GM19455 (cell line): ENCODE results near the gene AKNA.
"Not testable (repeated sequence)": the region's sequence is repeated elsewhere in the genome, so short reads cannot be mapped to it uniquely, and the experiment has no call there.

ENCODE experiments used
- ATAC-seq: cut with Tn5 transposase; IDR thresholded peaks from one replicate; pipeline ENCODE4 v1.9.1; 2021; ENCODE audit not compliant: unreplicated experiment

AKNA gene

DNA sequence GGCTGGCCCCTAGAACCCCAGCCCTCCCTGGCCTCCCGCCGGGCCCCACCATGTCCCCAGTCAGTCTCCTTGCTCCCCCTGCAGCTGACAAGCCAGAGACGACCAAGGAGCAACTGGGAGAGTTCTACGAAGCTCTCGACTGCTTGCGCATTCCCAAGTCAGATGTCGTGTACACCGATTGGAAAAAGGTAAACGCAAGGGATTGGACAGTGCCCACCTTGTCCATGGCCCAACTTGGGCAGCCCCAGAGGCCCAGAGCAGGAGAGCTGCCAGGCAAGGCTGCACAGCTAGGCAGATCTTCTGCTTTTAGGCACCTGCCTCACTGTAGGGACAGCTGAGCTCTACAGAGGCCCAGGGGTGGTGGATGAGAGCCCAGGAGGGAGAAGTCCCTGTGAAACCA, 62.8 kb downstream of the AKNA start:
- ATAC-seq: not testable (repeated sequence)

DNA sequence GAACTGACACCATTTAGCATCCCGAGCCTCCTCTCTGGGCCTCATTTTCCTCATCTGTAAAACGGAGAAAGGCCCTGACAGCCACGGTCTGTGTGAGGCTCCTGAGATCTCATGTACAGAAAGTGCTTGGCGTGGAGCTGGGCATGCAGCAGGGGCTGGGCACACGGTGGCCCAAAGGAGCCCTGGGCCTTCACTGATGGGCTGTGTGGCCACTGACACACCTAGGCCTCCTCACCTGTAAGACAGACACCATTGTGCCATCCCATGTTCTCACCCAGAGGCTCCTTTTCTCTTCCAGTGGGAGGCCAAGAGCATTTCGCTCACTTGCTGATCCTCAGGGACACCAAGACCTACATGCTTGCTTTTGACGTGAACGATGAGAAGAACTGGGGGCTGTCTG, 63.3 kb downstream of the AKNA start:
- no peak for ATAC-seq

DNA sequence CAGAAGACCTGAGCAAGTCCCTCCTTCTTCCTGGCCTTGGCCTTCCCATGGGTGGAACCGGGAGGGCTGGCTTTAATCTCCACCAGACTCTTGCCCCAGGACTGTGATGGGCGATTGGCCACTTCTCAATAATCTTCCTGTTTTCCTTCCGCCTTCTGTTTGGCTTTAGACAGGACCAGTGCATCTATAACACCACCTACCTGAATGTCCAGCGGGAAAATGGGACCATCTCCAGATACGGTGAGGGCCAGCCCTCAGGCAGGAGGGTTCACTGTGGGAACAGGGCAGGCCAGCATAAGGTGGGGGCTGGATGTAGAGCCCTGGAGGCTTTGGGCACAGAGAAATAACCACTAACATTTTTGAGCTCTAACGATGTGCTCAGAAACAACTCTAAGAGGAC, 63.9 kb downstream of the AKNA start:
- not testable (repeated sequence) for ATAC-seq

DNA sequence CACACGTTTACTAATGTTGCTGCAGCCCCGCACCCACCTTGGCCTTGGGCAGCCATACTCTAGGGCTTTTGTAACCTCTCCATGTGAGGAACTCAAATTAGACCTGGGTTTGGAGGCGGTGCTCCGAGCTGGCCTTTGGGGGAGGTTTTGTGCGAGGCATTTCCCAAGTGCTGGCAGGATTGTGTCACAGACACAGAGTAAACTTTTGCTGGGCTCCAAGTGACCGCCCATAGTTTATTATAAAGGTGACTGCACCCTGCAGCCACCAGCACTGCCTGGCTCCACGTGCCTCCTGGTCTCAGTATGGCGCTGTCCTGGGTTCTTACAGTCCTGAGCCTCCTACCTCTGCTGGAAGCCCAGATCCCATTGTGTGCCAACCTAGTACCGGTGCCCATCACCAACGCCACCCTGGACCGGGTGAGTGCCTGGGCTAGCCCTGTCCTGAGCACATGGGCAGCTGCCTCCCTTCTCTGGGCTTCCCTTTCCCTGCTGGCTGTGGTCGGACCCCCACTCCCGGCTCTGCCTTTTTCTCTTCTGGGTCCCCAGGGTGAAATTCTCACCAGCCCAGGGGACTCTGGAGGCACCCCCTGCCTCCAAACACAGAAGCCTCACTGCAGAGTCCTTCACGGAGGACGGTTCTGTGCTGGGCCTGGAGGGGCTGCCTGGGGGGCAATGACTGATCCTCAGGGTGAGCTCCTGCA, 64.8 kb downstream of the AKNA start, which contains the start of gene ORM1:
Gene ORM1 (plus strand): TSS at position 268 of the 701 bp plus-strand sequence. CDS start 36 bp downstream, at position 304.
- ATAC-seq: not testable (repeated sequence)

DNA sequence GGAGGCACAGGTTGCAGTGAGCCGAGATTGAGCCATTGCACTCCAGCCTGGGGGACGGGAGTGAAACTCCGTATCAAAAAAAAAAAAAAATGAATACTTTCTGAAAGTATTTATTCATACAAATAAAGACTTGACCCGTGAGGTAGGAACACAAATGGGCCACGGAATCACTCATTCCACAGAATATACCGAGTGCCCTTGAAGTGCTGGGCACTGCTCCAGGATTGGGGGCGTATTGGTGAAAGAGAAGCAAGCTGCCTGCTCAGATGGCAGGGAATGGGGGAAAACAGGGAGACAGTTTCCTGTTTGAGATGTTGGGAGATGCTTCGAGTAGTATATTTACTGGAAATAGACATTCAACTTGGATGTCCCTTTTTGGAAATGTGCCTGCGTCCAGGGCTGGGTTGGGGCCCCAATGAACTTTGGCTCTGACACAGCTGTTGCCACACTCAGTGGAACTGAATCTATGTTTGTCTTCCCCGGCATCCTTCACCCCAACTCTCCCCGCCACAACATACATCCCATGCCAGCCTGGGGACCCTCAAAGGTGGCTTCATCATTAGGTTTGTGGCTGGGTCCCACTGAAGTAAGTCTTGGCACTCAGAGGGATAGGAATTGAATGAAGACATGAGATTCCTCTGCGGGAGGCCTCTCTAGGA, 65.5 kb downstream of the AKNA start:
- ATAC-seq: not testable (repeated sequence)

DNA sequence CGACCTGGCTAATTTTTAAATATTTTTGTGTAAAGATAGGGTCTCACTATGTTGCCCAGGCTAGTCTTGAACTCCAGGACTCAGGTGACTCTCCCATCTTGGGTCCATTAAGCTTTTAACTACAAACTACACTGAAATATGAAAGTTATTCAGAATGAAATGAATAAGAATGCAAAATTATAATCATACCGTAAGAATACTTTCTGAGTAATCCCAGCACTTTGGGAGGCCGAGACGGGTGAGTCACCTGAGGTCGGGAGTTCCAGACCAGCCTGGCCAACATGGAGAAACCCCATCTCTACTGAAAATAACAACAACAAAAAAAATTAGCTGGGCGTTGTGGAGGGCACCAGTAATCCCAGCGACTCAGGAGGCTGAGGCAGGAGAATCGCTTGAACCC, 66.0 kb downstream of the AKNA start:
- no peak for ATAC-seq

DNA sequence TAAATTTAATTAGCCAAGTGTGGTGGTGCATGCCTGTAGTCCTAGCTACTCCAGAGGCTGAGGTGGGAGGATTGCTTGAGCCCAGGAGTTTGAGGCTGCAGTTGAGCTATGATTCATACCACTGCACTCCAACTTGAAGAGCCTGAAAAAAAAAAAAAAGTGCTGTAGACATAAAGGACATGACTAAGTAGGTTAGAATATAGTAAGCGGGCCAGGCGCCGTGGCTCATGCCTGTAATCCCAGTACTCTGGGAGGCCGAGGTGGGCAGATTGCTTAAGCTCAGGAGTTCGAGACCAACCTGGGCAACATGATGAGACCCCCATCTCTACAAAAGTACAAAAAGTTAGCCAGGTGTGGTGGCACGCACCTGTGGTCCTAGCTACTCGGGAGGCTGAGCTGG, 67.1 kb downstream of the AKNA start:
- ATAC-seq: not testable (repeated sequence)

DNA sequence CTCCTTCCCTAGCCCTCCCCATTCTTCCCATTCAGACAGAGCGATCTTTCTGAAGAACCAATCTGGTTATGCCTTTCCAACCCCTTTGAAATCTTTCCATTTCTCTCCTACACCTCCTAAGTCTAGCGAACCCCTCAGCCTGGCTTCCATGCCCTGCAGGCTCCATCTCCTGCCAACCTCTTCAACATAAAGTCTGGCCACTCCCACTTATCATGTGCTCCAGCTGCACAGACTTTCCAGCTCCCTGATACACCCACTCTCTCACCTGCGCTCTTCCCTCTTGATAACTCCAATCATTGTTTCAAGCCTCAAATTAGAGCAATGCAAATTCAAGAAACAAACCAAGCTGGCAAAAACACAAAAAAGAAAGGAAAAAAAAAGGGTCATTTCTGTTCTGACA, 68.6 kb downstream of the AKNA start:
- no peak for ATAC-seq

DNA sequence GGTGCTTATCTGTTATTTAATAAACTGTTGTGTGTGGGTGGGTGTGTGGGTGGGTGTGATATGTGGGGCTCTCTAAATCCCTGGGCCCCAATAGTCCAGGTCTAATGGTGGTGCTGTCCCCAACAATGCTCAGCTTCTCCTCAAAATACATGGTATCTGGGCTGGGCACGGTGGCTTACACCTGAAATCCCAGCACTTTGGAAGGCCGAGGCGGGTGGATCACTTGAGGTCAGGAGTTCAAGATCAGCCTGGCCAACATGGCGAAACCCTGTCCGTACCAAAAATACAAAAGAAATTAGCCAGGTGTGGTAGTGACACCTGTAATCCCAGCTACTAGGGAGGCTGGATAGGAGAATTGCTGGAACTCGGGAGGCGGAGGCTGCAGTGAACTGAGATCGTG, 69.4 kb downstream of the AKNA start:
- no peak for ATAC-seq

DNA sequence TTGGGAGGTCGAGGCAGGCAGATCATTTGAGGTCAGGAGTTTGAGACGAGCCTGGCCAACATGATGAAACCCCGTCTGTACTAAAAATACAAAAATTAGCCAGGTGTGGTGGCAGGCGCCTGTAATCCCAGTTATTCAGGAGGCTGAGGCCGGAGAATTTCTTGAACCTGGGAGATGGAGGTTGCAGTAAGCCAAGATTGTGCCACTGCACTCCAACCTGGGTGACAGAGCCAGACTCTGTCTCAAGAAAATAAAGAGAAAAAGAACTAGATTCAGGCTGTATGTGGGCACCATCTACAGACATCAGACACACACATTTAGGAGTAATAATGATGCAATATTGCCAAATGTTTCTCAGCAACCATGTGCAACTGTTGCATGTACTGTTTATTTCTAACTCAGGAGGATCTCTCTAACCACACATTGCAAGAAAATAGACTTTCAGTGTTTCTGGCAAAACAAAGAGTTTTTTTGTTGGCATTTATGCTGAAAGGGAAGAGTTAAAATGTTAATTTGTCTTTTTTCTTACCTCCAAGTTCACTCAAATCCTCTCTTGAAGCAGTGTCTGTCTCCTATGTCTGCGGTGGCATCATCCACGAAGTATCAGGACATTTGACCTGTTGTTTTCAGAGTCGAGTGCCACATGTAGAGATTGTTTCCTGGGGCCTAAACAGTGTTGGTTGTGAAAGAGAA, 70.0 kb downstream of the AKNA start:
- ATAC-seq: no peak

DNA sequence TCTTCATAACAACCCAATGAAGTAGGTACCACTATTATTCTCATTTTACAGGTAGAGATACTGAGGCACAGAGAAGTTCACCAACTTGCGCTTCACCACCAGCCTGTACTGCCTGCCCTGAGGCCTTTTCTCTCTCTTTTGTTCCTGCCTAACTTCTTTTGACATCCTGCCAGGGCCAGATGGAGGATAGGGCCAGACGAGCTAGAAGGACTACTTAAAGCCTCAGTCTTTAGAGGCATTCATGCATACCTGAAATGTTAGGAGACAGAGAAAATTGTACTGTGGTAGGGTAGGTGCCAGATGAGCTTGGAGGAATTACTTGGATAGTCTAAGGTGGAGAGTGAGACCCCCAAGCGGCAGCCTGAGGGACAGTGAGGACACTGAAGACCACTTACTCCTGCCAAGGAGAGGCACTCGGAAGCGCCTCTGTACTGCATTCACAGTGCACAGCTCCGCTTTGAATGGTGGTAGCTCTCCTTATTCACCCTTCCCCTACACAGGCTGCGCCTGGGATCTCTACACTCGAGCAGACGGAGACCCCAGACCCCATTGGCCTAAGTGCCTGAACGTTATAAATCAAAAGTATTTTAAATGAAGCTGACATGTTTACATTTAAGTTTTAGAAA, 71.1 kb downstream of the AKNA start:
- no peak for ATAC-seq

DNA sequence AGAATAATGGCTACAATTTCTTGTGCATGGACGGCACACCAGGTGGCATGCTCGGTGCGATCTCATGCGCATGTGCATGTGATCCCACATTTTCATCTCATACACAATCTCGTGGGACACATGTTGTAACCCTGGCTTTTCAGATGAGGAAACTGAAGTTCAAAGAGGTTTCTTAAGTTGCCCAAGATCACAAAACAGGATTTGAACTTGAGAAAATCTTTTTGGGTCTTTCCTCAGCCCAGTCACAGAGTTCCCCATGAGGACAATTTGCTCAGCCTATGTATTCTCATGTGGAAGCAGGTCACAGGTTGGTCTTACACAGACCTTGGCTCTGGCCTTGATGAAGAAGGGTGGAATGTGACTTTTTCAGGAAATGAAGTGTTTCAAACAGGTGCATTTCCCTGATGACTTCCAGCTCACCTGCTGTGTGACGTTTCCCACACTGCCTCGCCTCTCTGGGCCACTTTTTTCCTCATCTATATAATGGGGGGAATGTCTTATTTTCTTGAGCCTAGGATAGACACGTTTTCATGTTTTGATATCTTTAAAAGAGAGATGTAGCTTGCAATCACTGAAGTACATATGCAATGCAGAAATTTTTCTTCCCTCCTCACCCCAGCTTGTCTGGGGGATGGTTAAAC, 71.9 kb downstream of the AKNA start:
- no peak for ATAC-seq

DNA sequence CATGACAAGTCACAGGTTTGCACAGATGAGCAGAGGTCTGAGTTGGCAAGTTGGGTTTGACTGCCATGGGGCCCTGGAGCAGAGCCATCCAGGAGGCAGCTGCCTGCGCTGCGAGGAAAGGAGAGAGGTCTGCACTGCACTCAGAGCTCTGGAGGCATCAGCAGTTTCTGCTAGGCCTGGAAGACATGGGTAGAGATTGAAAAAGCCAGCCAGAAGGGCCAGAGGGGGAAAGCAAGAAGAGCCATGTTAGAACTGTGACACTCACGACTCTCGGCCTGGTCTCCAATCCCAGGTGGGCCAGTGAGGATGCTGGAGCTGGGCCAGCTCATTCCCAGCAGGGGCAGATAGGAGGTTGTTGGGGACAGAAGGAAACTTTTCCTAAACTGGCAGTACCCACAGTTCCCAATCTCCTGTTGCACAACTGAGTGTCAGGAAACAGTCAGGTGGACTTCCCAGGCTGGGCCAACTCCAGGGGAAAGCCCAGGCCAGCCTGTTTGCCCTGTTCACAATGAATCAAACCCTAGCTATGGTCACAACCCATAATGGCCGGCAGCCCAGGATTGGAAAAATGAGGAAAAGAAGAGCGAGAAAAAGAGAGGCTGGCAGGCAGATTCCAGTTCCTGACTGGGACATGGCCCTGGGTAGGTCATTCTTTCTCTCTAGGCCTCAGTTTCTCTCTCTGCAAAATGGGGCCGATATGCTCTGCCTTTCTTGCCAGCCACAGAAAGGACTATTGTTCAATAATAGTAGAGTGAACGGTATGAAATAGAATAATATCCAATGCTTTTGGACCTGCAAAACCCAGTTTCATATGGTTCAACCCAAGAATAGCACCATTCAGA, 72.7 kb downstream of the AKNA start:
- ATAC-seq: no peak

DNA sequence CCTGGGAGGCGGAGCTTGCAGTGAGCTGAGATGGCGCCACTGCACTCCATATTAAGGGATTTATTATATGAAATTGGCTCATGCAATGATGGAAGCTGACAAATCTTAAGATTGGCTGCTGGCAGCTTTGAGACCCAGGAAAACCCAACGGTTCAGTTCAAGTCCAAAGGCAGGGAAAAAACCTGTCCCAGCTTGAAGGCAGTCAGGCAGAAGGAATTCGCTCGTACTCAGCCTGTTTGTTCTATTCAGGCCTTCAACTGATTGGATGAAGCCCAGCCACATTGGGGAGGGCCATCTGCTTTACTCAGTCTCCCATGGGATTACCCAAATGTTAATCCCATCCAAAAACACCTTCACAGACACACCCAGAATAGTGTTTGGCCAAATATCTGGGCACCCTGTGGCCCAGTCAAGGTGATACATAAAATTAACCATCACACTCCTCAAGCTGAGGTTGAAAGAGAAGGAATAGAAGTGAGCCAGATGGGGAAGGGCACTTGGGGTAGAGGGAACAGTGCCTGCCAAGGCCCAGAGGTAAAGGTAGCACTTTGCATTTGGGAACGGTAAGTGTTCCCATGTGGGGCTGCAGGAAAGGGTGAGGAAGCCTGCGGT, 73.4 kb downstream of the AKNA start:
- no peak for ATAC-seq

DNA sequence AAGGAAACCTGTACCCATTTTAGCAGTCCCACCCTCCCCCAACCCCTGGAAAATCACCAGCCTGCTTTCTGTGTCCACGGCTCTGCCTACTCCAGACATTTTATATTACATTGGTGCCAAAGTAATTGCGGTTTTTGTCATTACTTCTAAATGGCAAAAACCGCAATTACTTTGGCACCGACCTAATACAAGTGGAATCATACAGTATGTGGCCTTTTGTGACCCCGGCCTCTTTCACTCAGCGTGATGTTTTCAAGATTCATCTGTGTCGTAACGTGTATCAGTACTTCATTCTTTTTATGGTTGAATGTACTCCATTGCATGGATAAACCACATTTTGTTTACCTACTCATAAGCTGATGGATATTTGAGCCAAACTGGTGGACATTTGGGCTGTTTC, 74.6 kb downstream of the AKNA start:
- ATAC-seq: no peak

DNA sequence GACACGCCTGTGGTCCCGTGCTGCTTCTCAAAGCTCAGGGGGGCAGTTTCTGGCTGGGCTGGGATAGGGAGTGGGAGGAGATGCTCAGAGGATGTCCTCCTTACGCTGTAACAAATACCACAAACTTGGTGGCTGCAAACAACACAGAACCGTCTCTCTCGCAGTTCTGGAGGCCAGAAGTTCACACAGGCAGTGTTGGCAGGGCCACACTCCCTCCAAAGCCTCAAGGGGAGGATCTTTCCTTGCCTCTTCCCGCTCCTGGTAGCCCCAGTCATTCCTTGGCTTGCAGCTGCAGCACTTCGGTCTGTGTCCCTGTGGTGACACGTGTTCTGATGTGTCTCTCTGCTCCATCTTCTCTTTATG, 75.3 kb downstream of the AKNA start:
- ATAC-seq: no peak

DNA sequence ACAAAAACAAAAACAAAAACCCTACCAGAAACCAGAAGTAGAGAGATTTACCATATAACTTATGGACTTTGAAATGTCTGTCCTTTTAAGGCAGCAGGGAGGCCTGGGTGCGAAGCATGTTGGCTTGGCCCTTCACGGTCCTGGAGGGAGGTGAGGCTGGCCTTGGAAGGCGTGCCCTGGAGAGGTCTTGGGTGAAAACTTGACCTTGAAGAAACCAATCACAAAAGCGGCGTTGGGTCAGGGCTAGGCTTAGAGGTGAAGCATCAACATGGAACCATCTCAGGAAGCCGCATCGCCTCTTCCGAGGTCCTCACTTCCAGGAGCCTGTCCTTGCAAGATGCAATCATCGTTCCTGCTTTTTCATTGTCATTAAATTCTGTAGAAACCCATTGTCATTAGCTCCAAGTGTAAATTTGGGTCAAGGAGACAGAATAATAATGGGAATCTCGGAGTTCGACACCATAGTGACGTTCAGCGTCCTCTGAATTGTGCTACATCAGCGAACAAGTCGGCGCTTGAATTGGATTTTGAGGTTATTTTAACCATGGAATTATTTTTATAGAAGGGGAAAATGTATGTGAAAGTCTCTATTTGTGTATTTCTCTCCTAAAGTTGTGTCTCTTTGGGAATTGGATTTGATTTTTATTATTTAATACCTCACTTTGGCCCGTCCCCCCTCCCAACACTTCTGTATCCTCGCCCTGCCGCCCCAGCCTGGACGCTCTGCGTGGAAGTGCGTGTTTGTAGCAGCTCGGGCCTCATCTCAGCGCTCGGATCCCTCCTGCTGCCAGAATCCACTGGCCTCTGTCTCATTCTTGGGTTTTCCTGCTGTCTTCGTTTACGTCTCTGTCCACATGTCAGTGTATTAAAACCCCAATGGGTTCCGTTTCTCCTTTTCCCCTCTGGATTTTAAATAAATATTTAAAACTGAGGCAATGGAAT, 75.9 kb downstream of the AKNA start:
- ATAC-seq: no peak

DNA sequence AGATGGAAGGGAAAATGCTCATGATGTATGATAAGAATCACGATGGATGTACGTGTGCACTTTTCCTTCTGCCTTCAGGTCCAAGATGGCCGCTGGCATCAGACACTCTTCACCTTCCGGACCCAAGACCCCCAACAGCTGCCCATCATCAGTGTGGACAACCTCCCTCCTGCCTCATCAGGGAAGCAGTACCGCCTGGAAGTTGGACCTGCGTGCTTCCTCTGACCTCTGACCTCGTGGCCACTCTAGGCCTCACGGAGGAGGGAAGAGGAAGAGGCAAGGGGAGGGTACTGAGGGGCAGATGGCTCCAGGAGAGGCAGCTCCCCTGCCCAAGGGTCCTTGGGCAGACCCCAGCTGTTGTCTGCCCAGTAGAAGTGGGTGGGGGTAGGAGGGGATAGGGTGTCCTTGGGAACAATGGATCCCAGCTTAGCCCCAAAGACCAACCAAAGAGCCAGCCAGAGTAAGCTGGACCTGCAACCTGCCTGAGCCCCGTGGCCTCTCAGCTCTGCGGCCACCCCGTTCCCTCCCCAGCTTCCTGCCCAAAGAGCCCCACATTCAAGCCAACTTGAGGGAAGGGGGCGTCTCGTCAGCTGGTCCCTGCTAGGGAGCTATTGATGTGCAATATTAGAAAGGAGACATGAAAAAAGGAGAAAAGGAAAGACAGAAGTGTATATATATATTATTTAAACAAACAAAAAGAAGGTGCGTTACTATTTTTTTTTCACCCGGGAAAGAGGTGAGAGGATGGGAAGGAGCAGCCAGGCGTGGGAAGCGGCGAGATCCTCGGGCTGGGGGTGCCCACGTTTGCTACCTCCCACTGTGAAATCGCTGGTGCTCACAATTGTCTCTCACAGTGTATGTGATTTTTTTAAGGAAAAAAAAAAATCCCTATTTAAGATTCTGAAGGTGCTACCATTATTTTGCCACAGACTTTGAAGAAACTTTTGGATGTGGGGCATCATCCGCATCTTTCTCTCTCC, 77.0 kb downstream of the AKNA start:
- no peak for ATAC-seq
